Astrocyte (in vitro differentiated cells and primary cell): ENCODE measurements around the gene IGF2BP2. TPM values are rescaled to one million over a fixed set of nuclear protein-coding genes. Genes with fewer than 3 reads are reported as not detected.

Source experiments
- DNase-seq: peaks from one replicate; pipeline ENCODE4 v3.0.0-alpha.2; 2010; ENCODE audit warnings: low read depth
- FAIRE-seq: peaks from 2 replicates; lab custom pipeline; 2011; peaks lifted over from hg19 to GRCh38; lab: Jason Lieb, UNC
- H2AFZ ChIP-seq: 2 replicates; pipeline ENCODE4 v1.6.0; 2012; ENCODE audit warnings: low read depth, low read length, inconsistent platforms
- H3K27ac ChIP-seq: 2 replicates; pipeline ENCODE4 v1.5.1; 2011; ENCODE audit warnings: low read depth, low read length, inconsistent platforms
- H3K27me3 ChIP-seq: 2 replicates; pipeline ENCODE4 v1.6.0; 2011; ENCODE audit warnings: low read length, inconsistent platforms; ENCODE audit not compliant: insufficient read depth
- H3K36me3 ChIP-seq: 2 replicates; pipeline ENCODE4 v1.5.1; 2011; ENCODE audit warnings: low read length, inconsistent platforms; ENCODE audit not compliant: insufficient read depth
- H3K4me1 ChIP-seq: 2 replicates; pipeline ENCODE4 v1.5.1; 2011; ENCODE audit warnings: low read length, inconsistent platforms; ENCODE audit not compliant: insufficient read depth
- H3K4me2 ChIP-seq: 2 replicates; pipeline ENCODE4 v1.6.0; 2012; ENCODE audit warnings: low read length, inconsistent platforms
- H3K4me3 ChIP-seq: 2 replicates; pipeline ENCODE4 v1.5.1; 2011; ENCODE audit warnings: low read depth, mild to moderate bottlenecking, low read length, inconsistent platforms; ENCODE audit not compliant: insufficient read depth
- H3K79me2 ChIP-seq: 2 replicates; pipeline ENCODE4 v1.6.0; 2012; ENCODE audit warnings: mild to moderate bottlenecking, low read length, inconsistent platforms; ENCODE audit not compliant: insufficient read depth
- H3K9ac ChIP-seq: 2 replicates; pipeline ENCODE4 v1.6.0; 2012; ENCODE audit warnings: mild to moderate bottlenecking, low read length, inconsistent platforms
- H3K9me3 ChIP-seq: 2 replicates; pipeline ENCODE4 v1.5.1; 2012; ENCODE audit warnings: low read depth, mild to moderate bottlenecking, low read length, inconsistent platforms; ENCODE audit not compliant: insufficient read depth
- H4K20me1 ChIP-seq: 2 replicates; pipeline ENCODE4 v1.6.0; 2012; ENCODE audit warnings: low read length, inconsistent platforms; ENCODE audit not compliant: insufficient read depth
- H3K27ac Mint-ChIP-seq: one replicate; pipeline ENCODE4 v1.8.0; 2021; ENCODE audit warnings: mild to moderate bottlenecking, mixed read lengths; ENCODE audit not compliant: unreplicated experiment
- H3K27me3 Mint-ChIP-seq: one replicate; pipeline ENCODE4 v1.8.0; 2021; ENCODE audit warnings: low read depth, mixed read lengths; ENCODE audit not compliant: unreplicated experiment
- H3K36me3 Mint-ChIP-seq: one replicate; pipeline ENCODE4 v1.8.0; 2021; ENCODE audit warnings: low read depth, mixed read lengths; ENCODE audit not compliant: unreplicated experiment
- H3K4me1 Mint-ChIP-seq: one replicate; pipeline ENCODE4 v1.8.0; 2021; ENCODE audit warnings: low read depth, mixed read lengths; ENCODE audit not compliant: unreplicated experiment
- H3K4me3 Mint-ChIP-seq: one replicate; pipeline ENCODE4 v1.8.0; 2021; ENCODE audit warnings: mild to moderate bottlenecking, moderate library complexity, mixed read lengths; ENCODE audit not compliant: unreplicated experiment
- H3K9me3 Mint-ChIP-seq: one replicate; pipeline ENCODE4 v1.8.0; 2021; ENCODE audit warnings: mild to moderate bottlenecking, mixed read lengths; ENCODE audit not compliant: unreplicated experiment
- CTCF ChIP-seq: IDR thresholded peaks from 2 replicates; pipeline ENCODE4 v1.5.1; 2011; ENCODE audit warnings: low read depth, mild to moderate bottlenecking, inconsistent platforms, low read length, moderate library complexity; ENCODE audit not compliant: insufficient read depth
- EZH2 ChIP-seq: IDR thresholded peaks from 2 replicates; pipeline ENCODE4 v1.6.1; 2012; ENCODE audit warnings: mild to moderate bottlenecking, low read length, inconsistent platforms; ENCODE audit not compliant: insufficient read depth
- total RNA-seq: library from RNA; stranded (reverse); gene quantifications from 2 replicates; pipeline ENCODE4 v1.2.1, GENCODE V29; 2021

Gene IGF2BP2
- total RNA-seq, 1 donor from 2014 or later = 162 TPM

GRCh38 chr3:185606196-185606595, 218.6 kb downstream of the IGF2BP2 start:
- H3K27ac ChIP-seq = no peak overlapping the region
- H3K36me3 Mint-ChIP-seq = peaks cover 10% of the 10 kb centered on the region
- DNase-seq = no peak
- H2AFZ ChIP-seq = no peak overlapping the region
- peaks cover 8% of the 10 kb centered on the region for H3K4me1 Mint-ChIP-seq
- no peak for FAIRE-seq
- no peaks in the 10 kb centered on the region for H3K79me2 ChIP-seq
- no peaks in the 10 kb centered on the region for H3K27me3 ChIP-seq
- H3K9me3 Mint-ChIP-seq = no peaks in the 10 kb centered on the region
- no peak overlapping the region for H3K27ac Mint-ChIP-seq
- H3K27me3 Mint-ChIP-seq = no peaks in the 10 kb centered on the region
- H3K4me1 ChIP-seq = no peaks in the 10 kb centered on the region
- no peak overlapping the region for H3K4me2 ChIP-seq
- no peak overlapping the region for H3K4me3 Mint-ChIP-seq
- no peak overlapping the region for H3K4me3 ChIP-seq
- H4K20me1 ChIP-seq = peaks cover 9% of the 10 kb centered on the region
- no peaks in the 10 kb centered on the region for H3K9me3 ChIP-seq
- peaks cover 21% of the 10 kb centered on the region for H3K36me3 ChIP-seq
- TF ChIP-seq CTCF = no peak
- TF ChIP-seq EZH2 = no peak
- no peak overlapping the region for H3K9ac ChIP-seq

- no peak overlapping the region for H3K4me3 Mint-ChIP-seq
- H3K27me3 ChIP-seq = no peaks in the 10 kb centered on the region
- no peak overlapping the region for H3K27ac Mint-ChIP-seq
Measured at GRCh38 chr3:185605566-185605965, 219.3 kb downstream of the IGF2BP2 start.

More at GRCh38 chr3:185605566-185605965, 219.3 kb downstream of the IGF2BP2 start:
- Histone ChIP-seq H3K36me3 (peaks cover 20% of the 10 kb centered on the region), H3K9me3 (no peaks in the 10 kb centered on the region), H3K4me3 (no peak overlapping the region), H4K20me1 (peaks cover 9% of the 10 kb centered on the region), H3K4me1 (no peaks in the 10 kb centered on the region), H3K9ac (no peak overlapping the region), H3K79me2 (no peaks in the 10 kb centered on the region), H3K27ac (no peak overlapping the region), H2AFZ (no peak overlapping the region), H3K4me2 (no peak overlapping the region)
- no peak for FAIRE-seq
- H3K9me3 Mint-ChIP-seq = no peaks in the 10 kb centered on the region
- peaks cover 10% of the 10 kb centered on the region for H3K36me3 Mint-ChIP-seq
- peaks cover 8% of the 10 kb centered on the region for H3K4me1 Mint-ChIP-seq
- DNase-seq = no peak
- no peak for TF ChIP-seq EZH2
- no peak for TF ChIP-seq CTCF
- H3K27me3 Mint-ChIP-seq = no peaks in the 10 kb centered on the region
